GM12875 (cell line): ENCODE data around the gene MGAT5.

Source experiments
- H3K4me3 ChIP-seq: one replicate; pipeline ENCODE4 v1.5.1; 2011; ENCODE audit warnings: low read depth, low read length, control low read depth
- TF ChIP-seq, protein P1 (sequence below): IDR thresholded peaks from 2 replicates; pipeline ENCODE4 v1.5.1; 2011; ENCODE audit warnings: low read depth, mild to moderate bottlenecking, control low read depth, inconsistent platforms, low read length, moderate library complexity, borderline replicate concordance; ENCODE audit not compliant: insufficient read depth

Gene MGAT5, protein sequence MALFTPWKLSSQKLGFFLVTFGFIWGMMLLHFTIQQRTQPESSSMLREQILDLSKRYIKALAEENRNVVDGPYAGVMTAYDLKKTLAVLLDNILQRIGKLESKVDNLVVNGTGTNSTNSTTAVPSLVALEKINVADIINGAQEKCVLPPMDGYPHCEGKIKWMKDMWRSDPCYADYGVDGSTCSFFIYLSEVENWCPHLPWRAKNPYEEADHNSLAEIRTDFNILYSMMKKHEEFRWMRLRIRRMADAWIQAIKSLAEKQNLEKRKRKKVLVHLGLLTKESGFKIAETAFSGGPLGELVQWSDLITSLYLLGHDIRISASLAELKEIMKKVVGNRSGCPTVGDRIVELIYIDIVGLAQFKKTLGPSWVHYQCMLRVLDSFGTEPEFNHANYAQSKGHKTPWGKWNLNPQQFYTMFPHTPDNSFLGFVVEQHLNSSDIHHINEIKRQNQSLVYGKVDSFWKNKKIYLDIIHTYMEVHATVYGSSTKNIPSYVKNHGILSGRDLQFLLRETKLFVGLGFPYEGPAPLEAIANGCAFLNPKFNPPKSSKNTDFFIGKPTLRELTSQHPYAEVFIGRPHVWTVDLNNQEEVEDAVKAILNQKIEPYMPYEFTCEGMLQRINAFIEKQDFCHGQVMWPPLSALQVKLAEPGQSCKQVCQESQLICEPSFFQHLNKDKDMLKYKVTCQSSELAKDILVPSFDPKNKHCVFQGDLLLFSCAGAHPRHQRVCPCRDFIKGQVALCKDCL

DNA sequence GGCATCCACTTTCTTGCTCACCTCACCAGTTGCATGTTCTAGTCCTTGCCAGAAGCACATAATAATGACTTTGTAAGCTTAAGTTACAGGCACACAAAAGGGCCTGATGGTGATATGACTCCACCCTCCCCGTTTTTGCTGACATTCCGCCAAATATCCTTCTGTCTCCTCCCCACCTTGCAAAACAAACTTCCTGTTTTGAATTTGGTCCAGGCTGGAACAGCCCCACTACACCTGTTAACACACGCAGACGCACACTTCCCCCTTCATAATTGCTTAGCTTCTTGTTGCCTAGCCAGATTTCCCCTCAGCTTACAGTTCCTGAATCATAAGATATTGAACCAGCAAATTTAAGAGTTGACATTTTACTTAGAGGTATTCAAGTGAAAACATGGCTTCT, at the start of gene MGAT5:
Gene MGAT5 (plus strand): TSS at position 269 of the 400 bp plus-strand sequence. CDS start 332 bp downstream, outside the sequence.
- H3K4me3 ChIP-seq, result peak within 1 kb of the TSS; percentile 46

DNA sequence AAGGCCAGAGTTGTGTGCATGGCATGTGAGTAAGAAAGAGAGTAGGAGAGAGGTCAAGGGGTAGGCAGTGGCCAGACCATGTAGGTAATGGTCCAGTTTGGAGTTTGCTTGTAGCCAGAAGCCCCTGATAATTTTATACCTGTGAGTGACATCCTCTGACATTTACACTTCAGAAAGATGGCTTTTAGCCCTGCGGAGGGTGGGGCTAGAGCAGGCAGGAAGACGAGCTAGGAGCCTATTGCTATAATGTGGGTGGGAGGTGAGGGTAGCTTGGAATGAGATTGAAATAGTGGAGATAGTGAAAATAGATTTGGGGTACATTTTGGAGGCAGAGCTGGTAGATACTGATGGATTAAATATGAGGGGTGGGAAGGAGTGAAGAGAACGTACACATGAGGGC, 48.8 kb upstream of the MGAT5 start:
- TF ChIP-seq, protein P1, sequence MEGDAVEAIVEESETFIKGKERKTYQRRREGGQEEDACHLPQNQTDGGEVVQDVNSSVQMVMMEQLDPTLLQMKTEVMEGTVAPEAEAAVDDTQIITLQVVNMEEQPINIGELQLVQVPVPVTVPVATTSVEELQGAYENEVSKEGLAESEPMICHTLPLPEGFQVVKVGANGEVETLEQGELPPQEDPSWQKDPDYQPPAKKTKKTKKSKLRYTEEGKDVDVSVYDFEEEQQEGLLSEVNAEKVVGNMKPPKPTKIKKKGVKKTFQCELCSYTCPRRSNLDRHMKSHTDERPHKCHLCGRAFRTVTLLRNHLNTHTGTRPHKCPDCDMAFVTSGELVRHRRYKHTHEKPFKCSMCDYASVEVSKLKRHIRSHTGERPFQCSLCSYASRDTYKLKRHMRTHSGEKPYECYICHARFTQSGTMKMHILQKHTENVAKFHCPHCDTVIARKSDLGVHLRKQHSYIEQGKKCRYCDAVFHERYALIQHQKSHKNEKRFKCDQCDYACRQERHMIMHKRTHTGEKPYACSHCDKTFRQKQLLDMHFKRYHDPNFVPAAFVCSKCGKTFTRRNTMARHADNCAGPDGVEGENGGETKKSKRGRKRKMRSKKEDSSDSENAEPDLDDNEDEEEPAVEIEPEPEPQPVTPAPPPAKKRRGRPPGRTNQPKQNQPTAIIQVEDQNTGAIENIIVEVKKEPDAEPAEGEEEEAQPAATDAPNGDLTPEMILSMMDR, result no peak
- H3K4me3 ChIP-seq, result no peak overlapping the region

More for the DNA sequence above, at the start of gene MGAT5:
- TF ChIP-seq, protein P1, result no peak

DNA sequence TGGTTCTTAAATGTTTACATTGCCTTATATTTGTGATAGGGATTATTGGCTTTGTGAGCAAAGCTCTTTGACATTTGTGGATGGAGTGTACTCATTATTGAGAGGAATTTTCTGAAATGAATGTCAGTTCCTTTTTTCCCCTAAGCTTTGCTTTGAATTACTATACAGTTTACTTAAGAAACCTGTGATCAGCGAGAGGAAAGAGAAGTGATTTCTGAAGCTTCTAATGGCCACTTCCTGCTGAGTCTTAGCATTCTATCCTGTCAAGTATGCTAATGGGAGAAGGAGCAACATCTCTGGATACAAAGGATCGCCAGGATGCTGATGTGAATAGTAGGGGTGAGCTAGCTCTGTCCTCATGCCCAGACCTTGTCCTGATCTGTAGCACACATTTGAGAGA, 47.8 kb upstream of the MGAT5 start:
- TF ChIP-seq, protein P1, result no peak
- H3K4me3 ChIP-seq, result no peak overlapping the region

DNA sequence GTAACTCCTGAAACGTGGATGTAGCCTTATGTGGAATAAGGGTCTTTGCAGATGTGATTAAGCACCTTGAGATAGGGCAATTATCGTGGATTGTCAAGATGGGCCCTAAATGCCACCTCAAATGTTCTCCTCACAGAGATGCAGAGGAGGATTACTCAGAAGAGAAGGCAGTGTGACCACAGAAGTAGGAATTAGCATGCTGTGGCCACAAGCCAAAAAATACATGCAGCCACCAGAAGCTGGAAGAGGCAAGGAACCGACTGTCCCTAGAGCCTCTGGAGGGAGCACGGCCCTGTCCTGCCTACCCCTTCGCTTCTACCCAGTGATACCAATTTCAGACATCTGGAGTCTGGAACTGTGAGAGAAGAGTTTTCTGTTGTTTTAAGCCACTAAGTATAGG, 47.3 kb upstream of the MGAT5 start:
- TF ChIP-seq, protein P1, result no peak

DNA sequence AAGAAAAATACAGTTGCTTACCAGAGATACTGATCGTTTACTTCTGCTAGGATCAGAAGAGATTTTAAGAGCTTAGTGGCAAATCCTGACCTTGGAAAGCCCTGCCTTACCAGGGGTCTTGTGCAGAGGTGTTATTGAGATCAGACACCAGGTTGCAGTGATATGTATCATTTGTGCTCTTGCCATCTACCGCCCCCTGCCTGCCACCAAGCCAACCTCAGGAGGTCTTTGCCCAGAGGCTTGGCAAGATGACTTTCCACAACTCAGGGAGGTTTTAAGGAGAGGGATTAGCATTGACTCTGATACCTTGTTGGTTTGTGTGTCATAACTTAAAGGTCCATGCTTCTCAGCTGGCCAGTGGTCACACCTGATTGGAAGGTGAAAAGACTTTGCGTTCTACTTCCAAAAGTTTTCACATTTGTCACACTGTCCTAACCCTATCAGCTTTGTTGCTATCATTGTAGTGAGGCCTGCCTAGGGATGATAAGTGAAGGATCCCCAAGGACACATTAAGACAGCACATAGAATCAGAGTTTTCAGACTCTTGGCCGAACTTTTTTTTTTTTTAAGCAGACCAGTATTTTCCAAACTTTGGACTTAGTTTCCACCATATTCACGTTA, 46.2 kb upstream of the MGAT5 start:
- no peak overlapping the region for H3K4me3 ChIP-seq
- TF ChIP-seq, protein P1, result peak; percentile 81

More for the DNA sequence above, 47.3 kb upstream of the MGAT5 start:
- H3K4me3 ChIP-seq, result no peak overlapping the region

DNA sequence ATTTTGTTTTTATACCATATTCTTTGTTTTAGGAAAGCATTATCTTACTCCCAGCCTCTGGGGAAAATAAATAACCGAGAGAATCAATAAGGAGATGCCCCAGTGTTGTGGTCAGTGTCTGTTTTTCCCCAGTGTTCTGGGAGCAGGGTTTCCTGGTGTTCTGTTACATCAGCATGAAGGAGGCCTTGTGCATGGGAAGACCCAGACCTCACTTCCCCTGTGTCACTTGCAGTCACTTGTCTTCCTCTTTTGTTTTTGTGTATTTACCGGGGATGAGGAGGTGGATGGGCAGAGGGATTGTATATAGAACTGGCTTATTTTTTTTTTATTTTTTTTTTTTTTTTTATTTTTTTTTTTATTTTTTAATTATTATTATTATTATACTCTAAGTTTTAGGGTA, 45.0 kb upstream of the MGAT5 start:
- TF ChIP-seq, protein P1, result no peak
- H3K4me3 ChIP-seq, result no peak overlapping the region
